ENCODE measurements around the gene METTL8.

METTL8 gene

GRCh38 chr2:171318463-171318934 is 115.3 kb downstream of the METTL8 start:
- WGBS (ENCODE audit: extremely low coverage, insufficient coverage, low lambda C conversion rate): no CpG with 5 or more reads among the region's 6 CpGs
- no peak overlapping the region for H3K23ac ChIP-seq (ENCODE audit: low read length)

DNA sequence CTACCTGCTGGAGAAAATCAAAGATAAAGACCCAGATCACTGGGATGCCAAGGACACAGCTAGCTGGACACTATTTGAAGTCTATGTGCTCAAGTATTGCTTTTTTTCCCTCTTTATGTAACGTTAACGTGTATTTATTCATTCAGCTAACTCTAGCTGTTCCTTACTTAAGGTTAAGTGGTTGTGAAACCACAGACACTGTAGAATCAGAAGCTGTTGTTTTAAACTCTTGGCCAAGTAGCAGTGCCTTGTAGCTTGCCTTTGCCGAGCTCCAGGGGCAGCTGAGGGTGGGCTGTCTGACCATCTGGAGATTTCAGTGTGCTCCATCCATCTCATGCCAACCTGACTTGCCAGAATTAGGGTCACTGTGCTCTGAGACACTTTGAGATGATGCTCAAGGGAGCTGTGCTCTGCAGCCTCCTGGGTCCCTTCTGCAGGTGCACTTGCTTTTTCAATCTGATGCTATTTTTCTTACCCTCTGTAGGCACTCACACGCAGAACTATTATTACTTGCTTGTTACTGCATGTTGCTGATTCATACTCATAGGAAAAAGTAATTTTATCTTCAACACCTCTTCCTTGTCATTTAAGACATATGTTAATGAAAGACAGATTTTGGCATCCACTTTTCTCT is 116.2 kb downstream of the METTL8 start:
- H3K56ac ChIP-seq (ENCODE audit: low read length): peak overlapping the region; percentile 6
- H3K27me3 ChIP-seq (ENCODE audit: insufficient read depth, low read length, poor library complexity): no peaks in the 10 kb centered on the region
- H3K4ac ChIP-seq (ENCODE audit: low read depth, low read length): peak overlapping the region; percentile 2
- H2BK5ac ChIP-seq (ENCODE audit: low read length): peak overlapping the region; percentile 14
- no peak overlapping the region for H3K23ac ChIP-seq (ENCODE audit: low read length)
- WGBS (ENCODE audit: extremely low coverage, insufficient coverage, low lambda C conversion rate): no CpG with 5 or more reads among the region's 4 CpGs
- peak overlapping the region; percentile 91 for H2BK120ac ChIP-seq (ENCODE audit: low read depth, low read length)
- no peak for DNase-seq
- no peak overlapping the region for H3K9ac ChIP-seq (ENCODE audit: low read length)
- no peaks in the 10 kb centered on the region for H3K79me2 ChIP-seq (ENCODE audit: control insufficient read depth, insufficient read depth, low read length)
- H2BK15ac ChIP-seq (replicated peaks; ENCODE audit: low read depth): peak overlapping the region; percentile 46
- H4K8ac ChIP-seq (ENCODE audit: low read depth, low read length): no peak overlapping the region
- no peak overlapping the region for H3K4me2 ChIP-seq (ENCODE audit: low read length)
- no peak overlapping the region for H3K27ac ChIP-seq (ENCODE audit: low read depth, low read length)
- peak overlapping the region; percentile 18 for H2AK5ac ChIP-seq (ENCODE audit: low read length)
- H3K36me3 ChIP-seq (ENCODE audit: control insufficient read depth, insufficient read depth, low read length): no peaks in the 10 kb centered on the region
- no peak overlapping the region for H4K5ac ChIP-seq (ENCODE audit: low read length)
- H3K18ac ChIP-seq (ENCODE audit: low read length): peak overlapping the region; percentile 62
- H3K4me3 ChIP-seq (ENCODE audit: low read length): no peak overlapping the region
- no peaks in the 10 kb centered on the region for H3K79me1 ChIP-seq (ENCODE audit: low read length)
- peaks cover 18% of the 10 kb centered on the region for H3K4me1 ChIP-seq (ENCODE audit: control insufficient read depth, low read depth, low read length)

More at GRCh38 chr2:171318463-171318934, 115.3 kb downstream of the METTL8 start:
- peaks cover 18% of the 10 kb centered on the region for H3K4me1 ChIP-seq (ENCODE audit: control insufficient read depth, low read depth, low read length)
- peak overlapping the region; percentile 77 for H3K18ac ChIP-seq (ENCODE audit: low read length)
- H3K4me3 ChIP-seq (ENCODE audit: low read length): no peak overlapping the region
- peak overlapping the region; percentile 97 for H2BK5ac ChIP-seq (ENCODE audit: low read length)
- H2BK15ac ChIP-seq (replicated peaks; ENCODE audit: low read depth): no peak overlapping the region
- no peaks in the 10 kb centered on the region for H3K79me2 ChIP-seq (ENCODE audit: control insufficient read depth, insufficient read depth, low read length)
- H3K36me3 ChIP-seq (ENCODE audit: control insufficient read depth, insufficient read depth, low read length): no peaks in the 10 kb centered on the region
- H3K79me1 ChIP-seq (ENCODE audit: low read length): no peaks in the 10 kb centered on the region
- peak overlapping the region; percentile 84 for H3K56ac ChIP-seq (ENCODE audit: low read length)
- peak overlapping the region; percentile 82 for H2AK5ac ChIP-seq (ENCODE audit: low read length)
- no peak overlapping the region for H4K8ac ChIP-seq (ENCODE audit: low read depth, low read length)
- H3K27me3 ChIP-seq (ENCODE audit: insufficient read depth, low read length, poor library complexity): no peaks in the 10 kb centered on the region
- peak overlapping the region; percentile 85 for H3K27ac ChIP-seq (ENCODE audit: low read depth, low read length)
- H3K9ac ChIP-seq (ENCODE audit: low read length): peak overlapping the region; percentile 53
- H2BK120ac ChIP-seq (ENCODE audit: low read depth, low read length): no peak overlapping the region
- DNase-seq: peak; percentile 77
- H3K4me2 ChIP-seq (ENCODE audit: low read length): no peak overlapping the region
- no peak overlapping the region for H4K5ac ChIP-seq (ENCODE audit: low read length)
- no peak overlapping the region for H3K4ac ChIP-seq (ENCODE audit: low read depth, low read length)

- Histone ChIP-seq H3K4me3 (ENCODE audit: low read length) (no peak overlapping the region), H2BK120ac (ENCODE audit: low read depth, low read length) (peak overlapping the region; percentile 18), H3K9ac (ENCODE audit: low read length) (peak overlapping the region; percentile 5), H3K79me2 (ENCODE audit: control insufficient read depth, insufficient read depth, low read length) (no peaks in the 10 kb centered on the region), H3K4me1 (ENCODE audit: control insufficient read depth, low read depth, low read length) (peaks cover 18% of the 10 kb centered on the region), H4K5ac (ENCODE audit: low read length) (no peak overlapping the region), H3K56ac (ENCODE audit: low read length) (peak overlapping the region; percentile 73), H3K4me2 (ENCODE audit: low read length) (no peak overlapping the region), H2AK5ac (ENCODE audit: low read length) (no peak overlapping the region), H3K79me1 (ENCODE audit: low read length) (no peaks in the 10 kb centered on the region), H2BK5ac (ENCODE audit: low read length) (peak overlapping the region; percentile 56), H3K27ac (ENCODE audit: low read depth, low read length) (peak overlapping the region; percentile 79), H3K36me3 (ENCODE audit: control insufficient read depth, insufficient read depth, low read length) (no peaks in the 10 kb centered on the region), H4K8ac (ENCODE audit: low read depth, low read length) (no peak overlapping the region), H3K23ac (ENCODE audit: low read length) (no peak overlapping the region), H3K4ac (ENCODE audit: low read depth, low read length) (no peak overlapping the region), H3K27me3 (ENCODE audit: insufficient read depth, low read length, poor library complexity) (no peaks in the 10 kb centered on the region), H2BK15ac (replicated peaks; ENCODE audit: low read depth) (peak overlapping the region; percentile 67), H3K18ac (ENCODE audit: low read length) (peak overlapping the region; percentile 98)
- WGBS (ENCODE audit: extremely low coverage, insufficient coverage, low lambda C conversion rate): no CpG with 5 or more reads among the region's 7 CpGs
- DNase-seq: peak; percentile 70
Observed at GRCh38 chr2:171316755-171317337, 116.9 kb downstream of the METTL8 start.

GRCh38 chr2:171316220-171316619 is 117.6 kb downstream of the METTL8 start:
- peak; percentile 75 for DNase-seq
- H3K27ac ChIP-seq (ENCODE audit: low read depth, low read length): peak overlapping the region; percentile 32
- no CpG with 5 or more reads among the region's 2 CpGs for WGBS (ENCODE audit: extremely low coverage, insufficient coverage, low lambda C conversion rate)

GRCh38 chr2:171315781-171316180 is 118.0 kb downstream of the METTL8 start:
- H2BK5ac ChIP-seq (ENCODE audit: low read length): peak overlapping the region; percentile 32
- no peak overlapping the region for H3K4me2 ChIP-seq (ENCODE audit: low read length)
- H3K79me2 ChIP-seq (ENCODE audit: control insufficient read depth, insufficient read depth, low read length): no peaks in the 10 kb centered on the region
- peak overlapping the region; percentile 3 for H3K9ac ChIP-seq (ENCODE audit: low read length)
- H3K18ac ChIP-seq (ENCODE audit: low read length): peak overlapping the region; percentile 83
- no peak overlapping the region for H3K4ac ChIP-seq (ENCODE audit: low read depth, low read length)
- no peak overlapping the region for H2BK15ac ChIP-seq (replicated peaks; ENCODE audit: low read depth)
- H3K4me3 ChIP-seq (ENCODE audit: low read length): no peak overlapping the region
- no peak overlapping the region for H2AK5ac ChIP-seq (ENCODE audit: low read length)
- peak; percentile 46 for DNase-seq
- H3K4me1 ChIP-seq (ENCODE audit: control insufficient read depth, low read depth, low read length): peaks cover 15% of the 10 kb centered on the region
- peak overlapping the region; percentile 32 for H3K27ac ChIP-seq (ENCODE audit: low read depth, low read length)
- H3K27me3 ChIP-seq (ENCODE audit: insufficient read depth, low read length, poor library complexity): no peaks in the 10 kb centered on the region
- H3K36me3 ChIP-seq (ENCODE audit: control insufficient read depth, insufficient read depth, low read length): peaks cover under 1% of the 10 kb centered on the region
- peak overlapping the region; percentile 77 for H3K56ac ChIP-seq (ENCODE audit: low read length)
- WGBS (ENCODE audit: extremely low coverage, insufficient coverage, low lambda C conversion rate): no CpG with 5 or more reads among the region's 3 CpGs
- H4K5ac ChIP-seq (ENCODE audit: low read length): no peak overlapping the region
- H3K79me1 ChIP-seq (ENCODE audit: low read length): no peaks in the 10 kb centered on the region
- no peak overlapping the region for H4K8ac ChIP-seq (ENCODE audit: low read depth, low read length)
- H3K23ac ChIP-seq (ENCODE audit: low read length): no peak overlapping the region
- H2BK120ac ChIP-seq (ENCODE audit: low read depth, low read length): peak overlapping the region; percentile 35

More at GRCh38 chr2:171316220-171316619, 117.6 kb downstream of the METTL8 start:
- Histone ChIP-seq H2AK5ac (ENCODE audit: low read length) (no peak overlapping the region), H4K8ac (ENCODE audit: low read depth, low read length) (no peak overlapping the region), H4K5ac (ENCODE audit: low read length) (no peak overlapping the region), H3K23ac (ENCODE audit: low read length) (no peak overlapping the region), H3K79me2 (ENCODE audit: control insufficient read depth, insufficient read depth, low read length) (no peaks in the 10 kb centered on the region), H3K4ac (ENCODE audit: low read depth, low read length) (no peak overlapping the region), H3K56ac (ENCODE audit: low read length) (peak overlapping the region; percentile 77), H3K9ac (ENCODE audit: low read length) (no peak overlapping the region), H3K18ac (ENCODE audit: low read length) (no peak overlapping the region), H3K36me3 (ENCODE audit: control insufficient read depth, insufficient read depth, low read length) (no peaks in the 10 kb centered on the region), H3K27me3 (ENCODE audit: insufficient read depth, low read length, poor library complexity) (no peaks in the 10 kb centered on the region), H3K79me1 (ENCODE audit: low read length) (no peaks in the 10 kb centered on the region), H2BK120ac (ENCODE audit: low read depth, low read length) (peak overlapping the region; percentile 35), H2BK15ac (replicated peaks; ENCODE audit: low read depth) (no peak overlapping the region), H2BK5ac (ENCODE audit: low read length) (no peak overlapping the region), H3K4me2 (ENCODE audit: low read length) (no peak overlapping the region), H3K4me1 (ENCODE audit: control insufficient read depth, low read depth, low read length) (peaks cover 18% of the 10 kb centered on the region), H3K4me3 (ENCODE audit: low read length) (no peak overlapping the region)

Data from mesendoderm (in vitro differentiated cells).